Spinal cord (tissue), 10 donors: ENCODE measurements around the gene TTLL10. TPM values are rescaled to one million over a fixed set of nuclear protein-coding genes. Genes with fewer than 3 reads are reported as not detected.

Experiments used
- DNase-seq, 6 donors: peaks; one replicate each; pipeline versions ENCODE4 v3.0.0 to v3.0.0-alpha.2; 2013 to 2015; ENCODE audit warnings: low spot score in 6 of 6, low read depth in 4 of 6
- H3K27ac ChIP-seq: one replicate; pipeline ENCODE4 v1.5.1; 2013; ENCODE audit warnings: low read depth, low read length, control low read depth
- H3K27me3 ChIP-seq: one replicate; pipeline ENCODE4 v1.6.1; 2013; ENCODE audit warnings: low read length; ENCODE audit not compliant: control insufficient read depth, insufficient read depth
- H3K36me3 ChIP-seq: one replicate; pipeline ENCODE4 v1.6.1; 2013; ENCODE audit warnings: low read length; ENCODE audit not compliant: control insufficient read depth, insufficient read depth
- H3K4me1 ChIP-seq: one replicate; pipeline ENCODE4 v1.6.1; 2013; ENCODE audit warnings: low read length; ENCODE audit not compliant: control insufficient read depth, insufficient read depth
- H3K4me3 ChIP-seq: one replicate; pipeline ENCODE4 v1.5.1; 2013; ENCODE audit warnings: low read depth, low read length, control low read depth
- H3K9me3 ChIP-seq: one replicate; pipeline ENCODE4 v1.6.1; 2013; ENCODE audit warnings: low read length; ENCODE audit not compliant: control insufficient read depth, insufficient read depth
- WGBS: methylation state at CpG from one replicate; pipeline ENCODE4 v1.1.5; 2013; ENCODE audit warnings: missing lambda C conversion rate; ENCODE audit not compliant: insufficient coverage; 5-methylcytosine and 5-hydroxymethylcytosine counted together
- polyA plus RNA-seq, 2 donors: library from polyadenylated mRNA; unstranded; fragments of 120-200 nt; gene quantifications; one replicate each; pipeline ENCODE4 v1.2.1, GENCODE V29; 2013; ENCODE audit not compliant: insufficient read length in 2 of 2
- total RNA-seq, 2 donors: library from RNA; depleted of rRNA in 1 of 2; stranded (reverse); fragments of 120-200 nt in 1 of 2; fragments of >200 nt in 1 of 2; gene quantifications; one replicate each; pipeline versions ENCODE4 v1.2.3 to v1.2.4, GENCODE V29; 2013 to 2014
- donor health status: healthy.

Gene TTLL10
- total and polyA plus RNA-seq, 4 donors, result 0.79 to 2.1 (median 1.2) TPM

DNA sequence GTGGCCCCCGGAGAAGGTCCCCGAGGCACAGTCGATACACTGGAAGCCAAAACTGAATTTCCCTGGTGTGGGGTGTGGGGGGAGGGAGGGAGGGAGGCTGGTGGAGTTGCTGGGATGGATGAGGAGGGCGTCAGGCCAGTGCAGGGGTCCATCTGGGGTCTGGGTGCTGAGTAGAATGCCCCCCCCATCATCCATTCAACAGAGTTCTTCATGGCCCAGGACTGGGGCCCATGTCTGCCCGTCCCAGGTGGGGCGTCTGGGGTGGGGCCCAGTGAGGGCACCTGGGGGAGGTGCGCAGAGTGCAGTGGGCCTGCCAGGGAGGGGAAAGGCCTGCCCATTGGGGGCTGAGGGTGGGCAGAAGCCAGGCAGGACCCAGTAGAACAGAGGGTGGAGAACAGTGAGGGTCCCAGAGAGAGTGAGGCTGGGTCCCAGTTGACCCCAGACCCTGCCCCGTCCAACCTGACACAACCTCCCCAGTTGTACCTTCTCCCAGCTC lies 30.8 kb downstream of the TTLL10 start:
- H3K4me1 ChIP-seq, result peaks cover 27% of the 10 kb centered on the region

DNA sequence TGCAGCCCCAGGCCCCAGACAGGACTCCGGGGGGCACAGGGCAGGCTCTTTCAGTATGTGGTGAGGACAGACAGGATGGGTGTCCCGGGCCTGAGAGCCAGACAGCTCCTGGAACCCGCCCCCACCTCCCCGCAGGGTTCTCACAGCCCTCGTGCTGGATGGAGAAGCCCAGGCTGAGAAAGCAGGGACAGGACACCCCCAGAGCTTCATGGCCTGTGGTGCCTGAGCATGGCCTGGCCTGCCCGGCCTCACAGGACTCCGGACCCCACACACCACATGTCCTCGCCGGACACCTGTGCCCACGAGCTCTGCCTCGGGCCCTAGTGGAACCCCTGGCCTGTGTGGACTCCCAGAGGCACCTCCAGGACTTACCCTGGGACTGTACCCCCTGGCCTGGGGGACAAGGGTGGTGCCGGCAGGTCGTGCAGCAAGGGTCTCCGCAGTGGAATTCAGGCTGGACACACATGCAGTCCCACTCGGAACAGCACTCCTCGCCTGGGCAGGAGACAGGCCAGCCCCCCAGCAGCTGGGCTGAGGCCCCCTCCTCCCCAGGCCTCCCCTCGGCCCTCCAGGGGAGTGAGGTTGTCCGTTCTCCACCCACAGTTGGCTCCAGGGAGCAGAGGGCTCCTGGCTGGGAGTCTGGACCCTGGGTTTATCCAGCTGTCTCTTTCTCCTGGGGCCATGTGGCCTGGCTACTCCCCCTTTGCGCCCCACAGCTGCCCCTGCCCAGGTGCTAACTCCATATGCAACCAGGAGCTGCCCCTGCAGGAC lies 31.5 kb downstream of the TTLL10 start:
- Histone ChIP-seq H3K4me1 (peaks cover 27% of the 10 kb centered on the region), H3K27ac (no peak overlapping the region), H3K36me3 (no peaks in the 10 kb centered on the region), H3K9me3 (no peaks in the 10 kb centered on the region), H3K4me3 (no peak overlapping the region), H3K27me3 (peaks cover 34% of the 10 kb centered on the region)
- no peak for DNase-seq
- 85% methylated on average over 19 of the region's 19 CpGs for WGBS

More for the DNA sequence above, 30.8 kb downstream of the TTLL10 start:
- no peaks in the 10 kb centered on the region for H3K9me3 ChIP-seq
- DNase-seq, result no peak
- H3K36me3 ChIP-seq, result no peaks in the 10 kb centered on the region
- no peak overlapping the region for H3K27ac ChIP-seq
- H3K27me3 ChIP-seq, result peaks cover 34% of the 10 kb centered on the region
- WGBS, result 100% methylated on average over 7 of the region's 8 CpGs
- H3K4me3 ChIP-seq, result no peak overlapping the region

DNA sequence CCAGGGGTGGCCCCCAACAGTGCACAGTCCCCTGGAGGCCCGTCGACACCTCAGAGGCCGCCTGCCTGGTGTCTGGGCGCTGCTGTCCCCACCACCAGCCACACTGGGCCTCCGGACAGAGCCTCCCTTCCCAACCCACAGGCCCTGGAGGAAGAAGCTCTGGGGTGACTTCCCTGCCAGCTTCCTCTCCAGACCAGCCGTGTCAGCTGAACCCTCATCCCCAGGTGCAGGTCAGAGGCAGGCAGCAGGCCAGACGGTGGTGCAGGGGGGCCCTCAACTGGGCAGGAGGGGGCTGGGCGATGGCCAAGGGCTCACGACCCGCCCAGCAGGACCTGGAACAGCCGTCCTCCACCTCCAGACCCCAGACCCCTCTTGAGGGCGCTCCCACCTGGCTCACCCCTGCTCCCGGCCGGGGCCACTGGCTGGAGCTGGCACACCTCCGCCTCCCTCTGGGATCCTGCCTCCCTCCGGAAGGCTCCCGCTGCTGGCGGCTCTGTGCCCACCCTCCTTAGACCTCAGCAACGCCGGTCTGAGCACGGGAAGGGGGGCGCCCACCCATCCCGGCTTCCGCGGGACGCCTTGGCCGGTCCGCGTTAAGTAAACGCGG lies 32.2 kb downstream of the TTLL10 start:
- no peaks in the 10 kb centered on the region for H3K9me3 ChIP-seq
- DNase-seq, result no peak
- H3K4me1 ChIP-seq, result peaks cover 23% of the 10 kb centered on the region
- no peak overlapping the region for H3K4me3 ChIP-seq
- no peaks in the 10 kb centered on the region for H3K36me3 ChIP-seq
- no peak overlapping the region for H3K27ac ChIP-seq
- WGBS, result 21% methylated on average over 31 of the region's 31 CpGs
- H3K27me3 ChIP-seq, result peaks cover 31% of the 10 kb centered on the region

DNA sequence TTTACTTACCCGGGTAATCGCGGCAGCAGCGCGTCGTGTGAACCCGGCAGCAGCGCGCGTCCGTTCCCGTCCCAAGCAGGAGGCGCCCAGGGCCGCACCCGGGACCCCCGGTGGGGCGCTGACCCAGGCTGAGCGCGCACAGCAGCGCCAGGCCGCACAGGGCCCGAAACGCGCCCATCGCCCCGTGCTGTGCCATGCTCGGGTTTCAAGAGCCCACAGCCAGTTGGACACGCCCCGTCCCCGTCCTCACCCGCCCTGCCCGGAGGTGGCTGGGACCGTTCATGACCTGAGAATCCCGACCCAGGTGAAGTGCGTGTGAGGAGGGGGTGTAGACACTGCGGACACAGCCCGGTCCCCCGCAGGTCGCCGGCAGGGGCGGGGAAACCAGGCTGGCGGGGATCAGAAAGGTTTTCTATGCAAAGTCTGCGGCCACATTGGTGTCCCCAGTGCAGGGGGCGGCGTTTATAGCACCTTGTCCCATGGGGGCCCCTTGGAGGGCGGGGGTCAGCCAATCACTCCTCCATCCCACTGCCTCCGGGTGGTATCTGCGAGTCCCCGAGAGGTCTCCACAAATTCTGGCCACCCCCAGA lies 32.8 kb downstream of the TTLL10 start, which contains the start of gene TNFRSF18:
Gene TNFRSF18, minus strand, starts transcription at position 217 of the 590 bp plus-strand sequence. Its CDS starts 21 bp downstream, at position 196.
- DNase-seq, result peak in 1 of 6 donors; percentile 3
- Histone ChIP-seq H3K4me1 (peaks cover 21% of the 10 kb centered on the region), H3K9me3 (no peaks in the 10 kb centered on the region), H3K36me3 (no peaks in the 10 kb centered on the region), H3K27ac (no peak within 1 kb of the TSS), H3K27me3 (peaks cover 30% of the 10 kb centered on the region), H3K4me3 (no peak within 1 kb of the TSS)
- WGBS, result 4% methylated on average over 49 of the region's 49 CpGs

DNA sequence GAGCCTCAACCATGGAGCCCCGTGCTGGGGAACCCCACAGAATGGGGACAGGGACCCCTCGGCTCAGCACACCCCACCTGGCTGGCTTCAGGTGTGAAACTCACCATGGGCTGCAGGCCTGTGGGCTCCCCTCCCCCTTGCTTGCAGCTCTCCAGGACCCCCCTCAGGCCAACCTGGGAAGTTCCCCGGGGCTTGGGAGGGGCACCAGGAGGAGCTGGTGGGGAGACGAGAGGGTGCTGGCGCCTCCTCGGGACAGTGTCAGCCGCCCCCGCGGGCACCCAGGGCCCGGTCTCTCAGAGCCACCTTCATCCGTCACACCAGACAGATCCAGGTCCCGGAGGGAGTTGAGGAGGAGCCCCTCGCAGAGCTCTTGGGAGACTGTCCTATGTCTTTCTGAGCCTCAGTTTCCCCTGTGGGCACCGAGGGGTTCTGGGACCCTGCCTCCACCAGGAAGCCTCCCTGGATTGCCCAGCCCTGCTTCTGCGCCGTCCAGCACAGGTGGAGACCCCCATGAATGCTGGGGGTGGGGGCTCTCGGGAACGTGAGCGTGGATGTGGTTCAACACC lies 33.4 kb downstream of the TTLL10 start:
- no peak overlapping the region for H3K4me3 ChIP-seq
- H3K27me3 ChIP-seq, result peaks cover 30% of the 10 kb centered on the region
- no peaks in the 10 kb centered on the region for H3K36me3 ChIP-seq
- H3K4me1 ChIP-seq, result peaks cover 21% of the 10 kb centered on the region
- 66% methylated on average over 13 of the region's 19 CpGs for WGBS
- H3K9me3 ChIP-seq, result no peaks in the 10 kb centered on the region
- DNase-seq, result no peak
- no peak overlapping the region for H3K27ac ChIP-seq

DNA sequence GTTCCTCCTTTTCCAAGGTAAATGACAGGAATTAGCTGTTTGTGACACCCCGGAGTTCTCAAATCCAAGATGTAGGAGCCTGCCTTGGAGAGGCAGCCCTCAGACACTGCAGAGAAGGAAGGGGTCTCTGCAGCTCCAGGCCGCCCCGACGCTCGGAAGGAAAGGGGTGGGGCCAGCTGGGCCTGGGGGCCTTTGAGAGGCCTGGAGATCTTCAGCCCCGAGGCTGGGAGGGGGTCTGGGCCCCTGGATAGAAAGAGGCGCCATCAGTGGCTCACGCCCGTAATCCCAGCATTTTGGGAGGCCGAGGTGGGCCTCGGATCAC lies 33.9 kb downstream of the TTLL10 start:
- 82% methylated on average over 6 of the region's 11 CpGs for WGBS
- Histone ChIP-seq H3K27me3 (peaks cover 30% of the 10 kb centered on the region), H3K4me3 (no peak overlapping the region), H3K36me3 (no peaks in the 10 kb centered on the region), H3K9me3 (no peaks in the 10 kb centered on the region), H3K27ac (no peak overlapping the region), H3K4me1 (peaks cover 21% of the 10 kb centered on the region)
- no peak for DNase-seq

DNA sequence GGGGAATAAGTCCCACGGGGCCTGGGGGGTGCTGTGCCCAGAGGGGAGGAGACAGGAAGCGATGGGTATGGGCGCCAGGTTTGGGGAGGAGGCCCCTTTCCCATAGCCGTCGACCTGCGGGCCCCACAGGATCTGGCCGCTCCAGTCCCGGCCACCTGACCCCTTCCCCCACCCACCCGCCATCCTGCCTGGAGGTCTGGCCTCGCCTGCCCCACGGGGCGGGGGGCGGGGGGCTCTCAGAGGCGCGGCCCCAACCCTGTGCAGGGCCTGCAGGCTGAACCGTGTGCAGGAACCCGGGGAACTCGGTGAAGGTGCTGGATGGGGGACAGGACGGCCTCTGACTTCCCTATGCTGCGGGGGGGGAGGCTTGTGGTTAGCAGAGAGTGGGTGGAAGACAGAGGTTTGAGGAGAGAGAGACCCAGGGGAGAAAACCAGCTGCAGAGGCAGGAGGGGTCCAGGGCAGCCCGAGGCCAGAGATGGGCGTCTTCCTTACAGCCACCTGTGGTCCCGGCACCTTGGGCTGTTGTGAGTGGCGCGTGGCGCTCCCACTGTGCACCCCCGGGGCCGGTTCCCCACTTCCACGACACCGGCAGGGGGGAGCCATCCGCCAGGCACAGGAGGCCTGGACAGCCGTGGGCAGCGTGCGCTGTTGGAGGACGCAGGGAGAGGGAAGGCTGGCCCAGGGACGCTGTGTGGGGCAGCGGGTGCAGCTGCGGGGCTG lies 35.2 kb downstream of the TTLL10 start:
- 76% methylated on average over 26 of the region's 38 CpGs for WGBS
- H3K36me3 ChIP-seq, result peaks cover 5% of the 10 kb centered on the region
- H3K4me1 ChIP-seq, result peaks cover 21% of the 10 kb centered on the region
- no peak overlapping the region for H3K4me3 ChIP-seq
- peaks cover 30% of the 10 kb centered on the region for H3K27me3 ChIP-seq
- H3K9me3 ChIP-seq, result no peaks in the 10 kb centered on the region
- no peak for DNase-seq
- H3K27ac ChIP-seq, result no peak overlapping the region

DNA sequence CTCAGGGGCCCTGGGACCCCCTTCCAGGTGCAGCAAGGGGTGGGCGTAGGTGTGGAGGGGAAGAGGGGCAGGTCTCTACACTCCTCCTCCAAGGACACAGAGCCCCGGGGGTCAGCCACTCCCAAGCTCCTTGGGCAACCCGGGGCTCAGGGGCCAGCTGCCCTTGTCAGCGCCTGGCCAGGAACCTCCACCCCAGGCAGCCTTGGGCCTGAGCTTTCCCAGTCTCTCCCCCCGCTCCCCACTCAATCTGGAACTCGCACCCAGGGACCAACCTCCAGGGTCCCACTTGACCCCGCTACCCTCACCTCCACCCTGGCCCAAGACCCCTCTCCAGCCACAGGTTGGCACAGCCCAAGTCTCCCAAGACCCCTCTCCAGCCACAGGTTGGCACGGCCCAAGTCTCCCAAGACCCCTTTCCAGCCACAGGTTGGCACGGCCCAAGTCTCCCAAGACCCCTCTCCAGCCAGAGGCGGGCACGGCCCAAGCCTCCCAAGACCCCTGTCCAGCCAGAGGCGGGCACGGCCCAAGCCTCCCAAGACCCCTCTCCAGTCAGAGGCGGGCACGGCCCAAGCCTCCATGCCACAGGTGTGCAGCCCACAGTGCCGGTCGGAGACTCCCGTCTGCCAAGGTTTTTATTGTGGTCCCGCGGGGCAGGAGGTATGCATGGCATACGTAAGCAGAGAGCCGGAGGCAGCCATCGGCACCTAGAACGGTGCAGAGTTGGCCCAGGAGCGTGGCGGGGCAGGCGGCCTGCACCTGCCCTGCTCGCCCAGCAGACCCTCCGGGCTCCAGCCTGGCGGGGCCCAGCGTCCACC lies 37.3 kb downstream of the TTLL10 start:
- H3K27me3 ChIP-seq, result peaks cover 21% of the 10 kb centered on the region
- no peak overlapping the region for H3K4me3 ChIP-seq
- no peak for DNase-seq
- peaks cover 22% of the 10 kb centered on the region for H3K36me3 ChIP-seq
- H3K9me3 ChIP-seq, result no peaks in the 10 kb centered on the region
- WGBS, result 90% methylated on average over 29 of the region's 31 CpGs
- H3K27ac ChIP-seq, result no peak overlapping the region
- peaks cover 19% of the 10 kb centered on the region for H3K4me1 ChIP-seq
